Erythroblast (primary cell): Measurements from ENCODE around the gene BFSP1.
A peak's percentile ranks its signal among the peaks of the same experiment; 100 is the strongest.

ENCODE experiments used
- DNase-seq, 2 experiments: peaks; one replicate each; lab custom pipeline; 2025; lab: John Stamatoyannopoulos, UW
- GATA1 ChIP-seq: IDR thresholded peaks from 2 replicates; pipeline ENCODE4 v1.6.1; 2011; ENCODE audit warnings: low read depth, mild to moderate bottlenecking, control low read depth, low read length, moderate library complexity
- POLR2A ChIP-seq: IDR thresholded peaks from 2 replicates; pipeline ENCODE4 v1.6.1; 2011; ENCODE audit warnings: mild to moderate bottlenecking, low read length

The BFSP1 gene

DNA sequence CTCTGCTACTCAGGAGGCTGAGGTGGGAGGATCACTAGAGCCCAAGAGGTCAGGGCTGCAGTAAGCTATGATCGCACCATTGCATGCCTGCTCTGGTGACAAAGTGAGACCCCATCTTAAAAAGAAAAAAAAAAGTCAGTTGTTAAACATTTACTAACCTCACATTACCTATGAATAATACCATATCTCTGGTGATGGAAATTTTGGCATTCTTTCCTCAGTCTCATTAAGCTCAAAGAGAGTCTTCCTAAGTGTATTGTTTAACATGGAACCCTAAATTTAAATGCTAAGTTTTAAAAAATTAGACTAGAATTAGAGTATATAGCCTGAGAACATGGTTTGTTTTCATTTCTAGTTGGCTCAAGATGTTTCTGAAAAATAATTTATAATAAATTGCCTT lies 11.3 kb upstream of the BFSP1 start:
- DNase-seq = no peak
- TF ChIP-seq GATA1 (no peak), POLR2A (no peak)

- no peak for DNase-seq
- TF ChIP-seq POLR2A (no peak), GATA1 (no peak)
Observed at GRCh38 chr20:17541996-17542395, 10.8 kb upstream of the BFSP1 start.

- TF ChIP-seq POLR2A = no peak
- TF ChIP-seq GATA1 = no peak
- no peak for DNase-seq
Observed at GRCh38 chr20:17541596-17541995, 10.4 kb upstream of the BFSP1 start.

- DNase-seq = no peak
- TF ChIP-seq GATA1 (no peak), POLR2A (no peak)
Observed at GRCh38 chr20:17538517-17539170, 7.5 kb upstream of the BFSP1 start.

DNA sequence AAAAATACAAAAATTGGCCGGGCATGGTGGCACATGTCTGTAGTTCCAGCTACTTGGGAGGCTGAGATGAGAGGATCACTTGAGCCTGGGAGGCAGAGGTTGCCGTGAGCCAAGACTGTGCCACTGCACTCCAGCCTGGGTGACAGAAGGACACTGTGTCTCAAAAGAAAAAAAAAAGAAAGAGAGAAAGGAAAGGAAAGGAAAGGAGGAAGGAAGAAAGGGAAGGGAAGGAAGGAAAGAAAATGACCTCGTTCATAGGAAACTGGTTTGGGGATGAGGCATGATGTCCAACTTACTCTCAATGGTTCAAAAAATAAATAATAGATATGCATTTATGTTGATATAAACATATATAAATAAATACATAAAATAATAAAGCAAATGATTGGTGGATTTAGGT lies 6.8 kb upstream of the BFSP1 start:
- TF ChIP-seq GATA1 = no peak
- DNase-seq = no peak

GRCh38 chr20:17536944-17537444 lies 5.8 kb upstream of the BFSP1 start:
- DNase-seq = peak; percentile 75 to 81

DNA sequence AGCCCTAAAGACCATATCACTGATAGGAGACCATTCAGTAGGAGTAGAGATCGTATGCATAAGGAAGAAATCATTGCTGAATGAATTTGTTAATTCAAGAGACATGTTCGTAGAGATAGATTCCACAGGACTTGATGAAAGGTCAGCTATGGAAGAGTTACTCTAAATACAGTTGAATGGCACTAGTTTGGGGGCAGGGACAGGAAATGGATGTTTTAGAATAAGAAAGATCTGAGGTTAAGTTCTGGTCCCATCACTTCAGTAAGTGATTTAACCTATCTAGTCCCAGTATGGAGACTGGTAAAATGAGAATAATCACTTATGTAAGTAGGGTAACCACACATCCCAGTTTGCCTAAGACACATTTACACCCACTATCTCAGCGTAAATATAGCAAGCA lies 2.9 kb upstream of the BFSP1 start:
- no peak for DNase-seq
- TF ChIP-seq GATA1 = no peak
- no peak for TF ChIP-seq POLR2A

More at GRCh38 chr20:17536944-17537444, 5.8 kb upstream of the BFSP1 start:
- TF ChIP-seq GATA1 (no peak), POLR2A (no peak)

GRCh38 chr20:17533396-17533795 lies 2.2 kb upstream of the BFSP1 start:
- TF ChIP-seq POLR2A (no peak), GATA1 (no peak)
- peak; percentile 51 to 56 for DNase-seq

GRCh38 chr20:17531665-17532025 lies 466 bp upstream of the BFSP1 start:
- no peak for DNase-seq
- TF ChIP-seq POLR2A (no peak), GATA1 (no peak)

DNA sequence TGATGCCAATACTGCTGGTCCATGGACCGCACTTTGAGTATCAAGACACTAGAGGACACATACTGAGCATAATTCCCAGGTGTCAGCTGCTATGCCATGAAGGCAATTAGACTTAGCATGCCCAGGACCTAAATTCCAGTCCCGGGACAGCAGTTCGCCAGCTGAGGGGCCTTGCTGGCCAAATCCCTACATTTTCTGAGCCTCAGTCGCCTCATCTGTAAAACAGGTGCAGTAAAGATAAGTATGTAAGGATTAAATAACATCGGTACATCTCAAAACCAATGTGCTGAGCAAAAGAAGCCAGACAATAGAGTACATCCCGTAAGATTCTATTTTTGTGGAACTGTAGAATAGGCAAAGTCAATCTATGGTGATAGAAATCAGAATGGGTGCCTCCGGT lies 1.0 kb downstream of the BFSP1 start:
- no peak for DNase-seq
- no peak for TF ChIP-seq GATA1
- no peak for TF ChIP-seq POLR2A

GRCh38 chr20:17529586-17529985 lies 1.6 kb downstream of the BFSP1 start:
- TF ChIP-seq POLR2A (no peak), GATA1 (no peak)
- DNase-seq = no peak

GRCh38 chr20:17525650-17526049 lies 5.5 kb downstream of the BFSP1 start:
- DNase-seq = peak; percentile 33 to 37

GRCh38 chr20:17525132-17525531 lies 6.0 kb downstream of the BFSP1 start:
- TF ChIP-seq POLR2A = no peak
- no peak for TF ChIP-seq GATA1
- no peak for DNase-seq

More at GRCh38 chr20:17525650-17526049, 5.5 kb downstream of the BFSP1 start:
- TF ChIP-seq POLR2A = no peak
- no peak for TF ChIP-seq GATA1

- no peak for DNase-seq
- TF ChIP-seq GATA1 = no peak
- TF ChIP-seq POLR2A = no peak
Observed at GRCh38 chr20:17524560-17524959, 6.6 kb downstream of the BFSP1 start.

- DNase-seq = no peak
- no peak for TF ChIP-seq GATA1
- TF ChIP-seq POLR2A = no peak
Observed at GRCh38 chr20:17523326-17523725, 7.9 kb downstream of the BFSP1 start.

DNA sequence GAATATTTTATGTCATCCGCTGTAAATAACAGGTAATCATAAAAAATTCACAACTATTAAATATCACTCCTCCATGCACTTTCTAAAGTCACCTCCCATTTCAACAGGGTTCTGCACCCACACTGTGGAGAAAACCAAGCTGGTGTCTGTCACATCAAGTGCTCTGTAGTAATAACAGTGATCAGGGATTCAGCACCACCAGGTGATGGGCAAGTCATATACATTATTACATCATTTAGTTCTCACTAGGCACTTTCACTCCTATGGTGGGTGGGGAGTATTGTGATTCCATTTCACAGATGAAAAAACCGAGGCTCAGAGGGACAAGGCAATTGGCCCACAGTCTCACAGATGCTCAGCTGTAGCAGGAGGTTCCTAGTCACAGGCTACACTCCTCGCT lies 8.7 kb downstream of the BFSP1 start:
- no peak for DNase-seq
- TF ChIP-seq GATA1 (no peak), POLR2A (no peak)
